CD8-positive, alpha-beta memory T cell (primary cell): ENCODE results near the gene SAMM50. TPM values are rescaled to one million over a fixed set of nuclear protein-coding genes. Genes with fewer than 3 reads are reported as not detected.

Experiments used
- CTCF ChIA-PET: fragments of 350-600 bp; sonication (Branson Sonifier 250); formaldehyde crosslinking; loops from one replicate; lab custom pipeline; 2021; ENCODE audit warnings: antibody characterized with exemption; lab: Charles Lee
- POLR2A ChIA-PET: fragments of 350-600 bp; sonication (Branson Sonifier 250); formaldehyde crosslinking; loops from one replicate; lab custom pipeline; 2021; ENCODE audit warnings: antibody characterized with exemption; lab: Charles Lee
- DNase-seq, 5 donors: peaks; one replicate each; pipeline versions ENCODE4 v3.0.0 to v3.0.0-alpha.2; 2020 to 2022; ENCODE audit warnings: mixed read lengths in 1 of 5
- H3K27ac ChIP-seq: one replicate; pipeline ENCODE4 v1.7.0; 2013; ENCODE audit warnings: low read depth, mild to moderate bottlenecking, low read length, moderate library complexity
- H3K27me3 ChIP-seq: 2 replicates; pipeline ENCODE4 v1.7.0; 2013; ENCODE audit warnings: low read length, mild to moderate bottlenecking; ENCODE audit not compliant: insufficient read depth, poor library complexity, severe bottlenecking
- H3K36me3 ChIP-seq: 2 replicates; pipeline ENCODE4 v1.7.0; 2013; ENCODE audit warnings: mild to moderate bottlenecking, low read length, moderate library complexity; ENCODE audit not compliant: insufficient read depth
- H3K4me1 ChIP-seq: 2 replicates; pipeline ENCODE4 v1.7.0; 2013; ENCODE audit warnings: mild to moderate bottlenecking, low read length, moderate library complexity; ENCODE audit not compliant: insufficient read depth
- H3K4me3 ChIP-seq: 2 replicates; pipeline ENCODE4 v1.7.0; 2013; ENCODE audit warnings: mild to moderate bottlenecking, low read length
- H3K9me3 ChIP-seq: 2 replicates; pipeline ENCODE4 v1.7.0; 2013; ENCODE audit warnings: mild to moderate bottlenecking, low read length
- H3K27ac Mint-ChIP-seq, 8 donors: one replicate each; pipeline ENCODE4 v1.8.0; 2020 to 2021; ENCODE audit warnings: mixed read lengths in 8 of 8, mild to moderate bottlenecking in 6 of 8, inconsistent platforms in 3 of 8, moderate library complexity in 3 of 8
- H3K27me3 Mint-ChIP-seq, 2 donors: one replicate each; pipeline ENCODE4 v1.8.0; 2020 to 2021; ENCODE audit warnings: mixed read lengths in 2 of 2, mild to moderate bottlenecking in 1 of 2, moderate library complexity in 1 of 2
- H3K36me3 Mint-ChIP-seq, 3 donors: one replicate each; pipeline ENCODE4 v1.8.0; 2020 to 2021; ENCODE audit warnings: mixed read lengths in 3 of 3, inconsistent platforms in 1 of 3, mild to moderate bottlenecking in 1 of 3
- H3K4me1 Mint-ChIP-seq, 3 donors: one replicate each; pipeline ENCODE4 v1.8.0; 2020 to 2021; ENCODE audit warnings: mixed read lengths in 3 of 3, inconsistent platforms in 1 of 3, mild to moderate bottlenecking in 1 of 3
- H3K4me3 Mint-ChIP-seq, 7 donors: one replicate each; pipeline ENCODE4 v1.8.0; 2020 to 2021; ENCODE audit warnings: mixed read lengths in 7 of 7, mild to moderate bottlenecking in 6 of 7, moderate library complexity in 4 of 7, inconsistent platforms in 2 of 7
- H3K9me3 Mint-ChIP-seq, 5 donors: one replicate each; pipeline ENCODE4 v1.8.0; 2020 to 2022; ENCODE audit warnings: mixed read lengths in 5 of 5, mild to moderate bottlenecking in 3 of 5, moderate library complexity in 2 of 5, inconsistent platforms in 1 of 5
- polyA plus RNA-seq: library from polyadenylated mRNA; unstranded; fragments of 300-500 nt; fragmentation: Illumina TruSeq; gene quantifications from one replicate; pipeline ENCODE4 v1.2.3, GENCODE V29; 2021
- total RNA-seq, 2 experiments: library from RNA; stranded (reverse); gene quantifications; one replicate each; pipeline ENCODE4 v1.2.3, GENCODE V29; 2021

SAMM50 gene
- total and polyA plus RNA-seq, 3 experiments from 2014 or later: 58.8 to 67.2 (median 61.3) TPM

DNA sequence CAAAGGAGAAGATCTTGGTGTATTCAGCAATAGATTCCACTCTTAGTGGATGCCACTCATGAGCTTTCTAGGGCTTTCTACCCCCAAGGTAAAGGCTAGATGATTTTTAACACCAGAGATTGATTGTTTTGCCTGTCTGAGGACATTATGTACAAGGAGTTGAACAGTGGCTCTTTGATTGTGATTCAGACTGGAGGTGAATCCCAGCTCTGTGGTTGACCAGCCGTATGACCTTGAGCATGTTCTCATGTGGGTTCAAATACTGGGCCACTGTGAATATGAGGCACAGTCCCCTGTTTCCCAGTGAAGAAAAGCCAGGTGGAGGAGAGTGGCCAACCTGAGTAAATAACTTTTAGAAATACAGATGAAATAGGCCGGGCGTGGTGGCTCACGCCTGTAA, 44.9 kb downstream of the SAMM50 start:
- H3K9me3 Mint-ChIP-seq: no peaks in the 10 kb centered on the region
- peak overlapping the region in 1 of 8 donors; percentile 50 for H3K27ac Mint-ChIP-seq
- H3K36me3 ChIP-seq: peaks cover 8% of the 10 kb centered on the region
- H3K36me3 Mint-ChIP-seq: peaks cover 0 to 44% (median 7%) of the 10 kb centered on the region in 3 donors
- peaks cover 16% of the 10 kb centered on the region for H3K4me1 ChIP-seq
- no peak overlapping the region for H3K27ac ChIP-seq
- H3K4me3 ChIP-seq: no peak overlapping the region
- ChIA-PET CTCF (no interaction called here), POLR2A (no interaction called here)
- no peaks in the 10 kb centered on the region for H3K27me3 ChIP-seq
- no peaks in the 10 kb centered on the region for H3K27me3 Mint-ChIP-seq
- H3K4me1 Mint-ChIP-seq: peaks cover 10 to 22% (median 19%) of the 10 kb centered on the region in 3 donors
- H3K9me3 ChIP-seq: no peaks in the 10 kb centered on the region
- no peak for DNase-seq
- H3K4me3 Mint-ChIP-seq: no peak overlapping the region

DNA sequence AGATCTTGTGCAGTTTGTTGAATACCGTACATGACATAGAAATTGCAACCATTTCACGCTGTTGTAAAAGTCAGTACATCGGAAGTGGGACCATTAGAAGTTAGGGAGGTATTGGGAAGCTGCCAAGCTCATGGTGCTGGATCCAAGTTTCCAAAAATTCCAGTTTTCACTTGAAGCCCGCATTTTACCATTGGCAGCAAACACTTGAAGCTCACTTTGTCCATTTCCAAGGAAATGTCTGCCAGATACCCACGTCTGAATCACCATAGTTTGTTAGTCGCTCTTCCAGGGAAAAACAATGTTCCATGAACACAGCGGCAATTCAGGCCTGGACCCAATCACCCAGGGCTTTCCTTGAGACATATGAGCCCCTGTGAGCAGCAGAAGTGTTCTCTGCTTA, 46.3 kb downstream of the SAMM50 start:
- Histone ChIP-seq H3K36me3 (peaks cover 8% of the 10 kb centered on the region), H3K9me3 (no peaks in the 10 kb centered on the region), H3K27ac (no peak overlapping the region), H3K4me1 (peaks cover 4% of the 10 kb centered on the region), H3K4me3 (no peak overlapping the region), H3K27me3 (no peaks in the 10 kb centered on the region)
- CTCF ChIA-PET: interaction anchor here (3.4 kb wide), 1 partner anchor 8 kb away, joined by 16 read pairs; no protein-coding TSS in a partner anchor
- Mint-ChIP-seq H3K9me3 (no peaks in the 10 kb centered on the region), H3K36me3 (peaks cover 7 to 35% (median 9%) of the 10 kb centered on the region in 3 donors), H3K27ac (no peak overlapping the region), H3K4me3 (no peak overlapping the region), H3K4me1 (peaks cover 2 to 11% (median 5%) of the 10 kb centered on the region in 3 donors), H3K27me3 (no peaks in the 10 kb centered on the region)
- POLR2A ChIA-PET: no interaction called here
- no peak for DNase-seq

DNA sequence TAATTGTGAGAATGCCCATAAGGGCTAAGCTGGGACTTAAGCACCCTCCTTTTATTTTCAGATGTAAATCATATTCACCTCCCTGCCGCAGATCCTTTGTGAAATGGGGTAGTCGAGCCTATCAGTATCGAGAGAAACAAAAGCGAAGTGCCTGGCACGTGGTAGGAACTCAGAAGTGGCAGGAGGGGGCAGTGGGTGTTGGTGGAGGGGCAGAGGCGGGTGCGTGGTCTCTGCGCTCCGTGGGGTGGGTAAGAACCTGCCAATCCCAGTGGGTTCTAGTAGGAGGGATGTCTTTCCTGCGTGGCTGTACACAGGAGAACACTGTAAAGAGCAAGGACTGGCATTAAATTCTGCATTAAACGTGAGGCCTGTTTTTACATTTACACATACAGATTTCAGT, 47.1 kb downstream of the SAMM50 start:
- H3K27me3 Mint-ChIP-seq: no peaks in the 10 kb centered on the region
- Histone ChIP-seq H3K27ac (no peak overlapping the region), H3K4me1 (no peaks in the 10 kb centered on the region), H3K4me3 (no peak overlapping the region), H3K27me3 (no peaks in the 10 kb centered on the region), H3K36me3 (peaks cover 8% of the 10 kb centered on the region), H3K9me3 (no peaks in the 10 kb centered on the region)
- H3K9me3 Mint-ChIP-seq: no peaks in the 10 kb centered on the region
- POLR2A ChIA-PET: no interaction called here
- peaks cover 7 to 32% (median 7%) of the 10 kb centered on the region in 3 donors for H3K36me3 Mint-ChIP-seq
- peaks cover 0 to 3% (median 0%) of the 10 kb centered on the region in 3 donors for H3K4me1 Mint-ChIP-seq
- CTCF ChIA-PET: interaction anchor here (3.4 kb wide), 1 partner anchor 9 kb away, joined by 16 read pairs; no protein-coding TSS in a partner anchor
- no peak overlapping the region for H3K27ac Mint-ChIP-seq
- no peak overlapping the region for H3K4me3 Mint-ChIP-seq
- no peak for DNase-seq

DNA sequence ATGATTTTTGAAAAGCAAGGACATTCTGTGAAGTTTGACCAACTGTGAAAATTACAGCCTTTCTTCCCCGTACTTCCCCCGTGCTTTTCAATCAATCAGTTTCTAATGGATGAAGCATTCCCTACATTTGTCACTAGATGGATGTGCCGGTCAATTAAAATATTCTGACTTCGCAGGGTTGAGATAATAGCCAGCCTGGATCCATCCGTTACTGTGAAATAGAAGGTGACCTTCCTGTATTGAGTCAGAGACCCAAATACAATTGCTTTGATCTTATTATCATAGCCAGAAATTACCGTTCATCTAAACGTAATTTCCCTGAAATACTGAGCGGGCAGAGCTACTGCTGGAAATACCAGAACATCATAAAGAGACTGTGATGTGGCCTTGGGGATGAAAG, 47.8 kb downstream of the SAMM50 start:
- no peaks in the 10 kb centered on the region for H3K27me3 ChIP-seq
- Mint-ChIP-seq H3K9me3 (no peaks in the 10 kb centered on the region), H3K4me1 (no peaks in the 10 kb centered on the region), H3K4me3 (no peak overlapping the region), H3K27me3 (no peaks in the 10 kb centered on the region), H3K36me3 (peaks cover 7 to 31% (median 9%) of the 10 kb centered on the region in 3 donors), H3K27ac (peak overlapping the region in 1 of 8 donors; percentile 9)
- CTCF ChIA-PET: interaction anchor here (3.4 kb wide), 1 partner anchor 10 kb away, joined by 16 read pairs; no protein-coding TSS in a partner anchor
- DNase-seq: no peak
- H3K4me1 ChIP-seq: no peaks in the 10 kb centered on the region
- no peak overlapping the region for H3K4me3 ChIP-seq
- POLR2A ChIA-PET: no interaction called here
- no peaks in the 10 kb centered on the region for H3K9me3 ChIP-seq
- peaks cover 8% of the 10 kb centered on the region for H3K36me3 ChIP-seq
- no peak overlapping the region for H3K27ac ChIP-seq

DNA sequence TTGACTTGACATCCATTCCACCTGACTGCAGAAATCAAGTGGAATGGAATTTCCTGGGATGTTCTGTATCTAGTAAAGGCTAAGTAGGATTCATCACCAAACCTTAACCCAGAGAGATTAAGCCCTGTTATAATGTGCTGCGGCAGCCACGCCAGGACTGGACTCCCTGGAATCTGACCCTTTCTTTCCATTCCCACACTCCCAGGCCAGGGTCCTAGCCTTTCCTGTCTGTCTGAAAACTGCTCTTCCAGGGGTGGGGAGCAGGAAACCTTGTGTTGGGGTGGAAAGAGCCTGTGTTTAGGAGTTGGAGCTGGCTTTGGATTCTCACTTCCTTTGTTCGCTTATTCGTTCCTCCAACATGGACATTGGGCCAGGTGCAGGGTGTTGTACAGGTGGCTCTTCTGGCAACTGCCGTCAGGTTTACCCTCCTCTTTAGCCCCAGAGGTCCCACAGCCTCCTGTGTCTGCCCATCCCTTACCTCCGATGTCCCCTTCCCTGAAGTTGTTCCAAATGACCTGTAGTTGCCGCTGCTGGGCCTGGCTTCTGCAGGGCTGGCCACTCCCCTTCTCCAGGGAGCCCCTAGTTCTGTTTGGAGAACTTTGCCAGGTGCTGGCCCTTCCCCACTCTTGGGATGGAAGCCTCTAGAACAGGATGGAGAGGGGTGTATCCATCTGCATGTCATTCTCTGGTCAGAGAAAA, 48.3 kb downstream of the SAMM50 start:
- ChIA-PET POLR2A (no interaction called here), CTCF (interaction anchor here (0.6 to 3.4 kb wide), 2 partner anchors 10 to 598 kb away, joined by 3 to 16 read pairs; no protein-coding TSS in a partner anchor)
- no peaks in the 10 kb centered on the region for H3K4me1 Mint-ChIP-seq
- Histone ChIP-seq H3K4me1 (no peaks in the 10 kb centered on the region), H3K36me3 (peaks cover 5% of the 10 kb centered on the region), H3K27ac (peak overlapping the region; percentile 6), H3K9me3 (no peaks in the 10 kb centered on the region), H3K4me3 (no peak overlapping the region), H3K27me3 (no peaks in the 10 kb centered on the region)
- peaks cover 7 to 25% (median 9%) of the 10 kb centered on the region in 3 donors for H3K36me3 Mint-ChIP-seq
- H3K27ac Mint-ChIP-seq: peak overlapping the region in 2 of 8 donors; percentile 9 to 33
- H3K9me3 Mint-ChIP-seq: no peaks in the 10 kb centered on the region
- no peak overlapping the region for H3K4me3 Mint-ChIP-seq
- H3K27me3 Mint-ChIP-seq: no peaks in the 10 kb centered on the region
- DNase-seq: no peak

DNA sequence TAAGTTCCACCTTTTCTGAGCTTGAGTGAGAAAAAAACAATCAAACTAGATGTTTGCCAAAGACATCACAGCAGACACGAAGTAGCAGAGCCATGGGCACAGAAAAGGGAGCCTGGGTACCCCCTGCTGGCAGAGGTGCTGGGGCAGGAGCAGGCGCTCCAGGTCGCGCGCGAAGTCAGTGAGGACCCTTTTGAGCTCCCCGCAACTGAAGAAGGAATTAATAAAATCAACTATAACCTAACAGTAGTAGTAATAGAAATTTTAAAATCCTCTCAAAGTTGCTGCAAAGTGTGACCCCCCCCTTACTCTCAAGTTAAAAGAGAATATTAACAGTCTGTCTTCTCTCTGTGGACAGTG, 48.8 kb downstream of the SAMM50 start:
- Mint-ChIP-seq H3K4me1 (no peaks in the 10 kb centered on the region), H3K36me3 (peaks cover 7 to 20% (median 9%) of the 10 kb centered on the region in 3 donors), H3K27ac (no peak overlapping the region), H3K4me3 (no peak overlapping the region), H3K9me3 (no peaks in the 10 kb centered on the region), H3K27me3 (no peaks in the 10 kb centered on the region)
- POLR2A ChIA-PET: no interaction called here
- CTCF ChIA-PET: interaction anchor here (0.6 to 3.4 kb wide), 2 partner anchors 11 to 598 kb away, joined by 3 to 16 read pairs; no protein-coding TSS in a partner anchor
- H3K4me1 ChIP-seq: no peaks in the 10 kb centered on the region
- no peaks in the 10 kb centered on the region for H3K9me3 ChIP-seq
- DNase-seq: no peak
- no peak overlapping the region for H3K4me3 ChIP-seq
- peaks cover 2% of the 10 kb centered on the region for H3K36me3 ChIP-seq
- H3K27ac ChIP-seq: peak overlapping the region; percentile 6
- H3K27me3 ChIP-seq: no peaks in the 10 kb centered on the region

DNA sequence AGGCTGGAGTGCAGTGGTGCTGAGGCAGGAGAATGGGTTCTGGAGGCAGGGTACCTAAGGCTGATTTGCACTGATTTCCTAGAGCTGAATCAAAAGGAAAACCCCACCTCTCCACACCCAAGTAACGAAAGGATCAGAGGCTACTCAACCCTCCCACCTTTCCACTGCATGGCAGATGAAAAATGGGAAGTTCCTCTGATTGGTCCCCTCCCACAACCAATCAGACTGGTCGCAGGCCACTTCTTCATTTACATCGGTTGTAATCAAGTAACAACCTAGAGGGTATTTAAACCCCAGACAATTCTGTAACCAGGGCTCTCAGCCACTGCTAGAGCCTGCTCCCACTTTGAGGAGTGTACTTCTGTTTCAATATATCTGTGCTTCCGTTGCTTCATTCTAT, 50.3 kb downstream of the SAMM50 start:
- no peaks in the 10 kb centered on the region for H3K9me3 ChIP-seq
- no peaks in the 10 kb centered on the region for H3K4me1 ChIP-seq
- no peaks in the 10 kb centered on the region for H3K27me3 ChIP-seq
- H3K36me3 ChIP-seq: no peaks in the 10 kb centered on the region
- H3K36me3 Mint-ChIP-seq: peaks cover 7 to 11% (median 9%) of the 10 kb centered on the region in 3 donors
- no peak overlapping the region for H3K27ac Mint-ChIP-seq
- H3K4me3 ChIP-seq: no peak overlapping the region
- POLR2A ChIA-PET: no interaction called here
- H3K27ac ChIP-seq: no peak overlapping the region
- H3K4me1 Mint-ChIP-seq: no peaks in the 10 kb centered on the region
- no peak overlapping the region for H3K4me3 Mint-ChIP-seq
- CTCF ChIA-PET: interaction anchor here (2.2 kb wide), 1 partner anchor 12 kb away, joined by 10 read pairs; no protein-coding TSS in a partner anchor
- H3K9me3 Mint-ChIP-seq: no peaks in the 10 kb centered on the region
- H3K27me3 Mint-ChIP-seq: no peaks in the 10 kb centered on the region
- no peak for DNase-seq

DNA sequence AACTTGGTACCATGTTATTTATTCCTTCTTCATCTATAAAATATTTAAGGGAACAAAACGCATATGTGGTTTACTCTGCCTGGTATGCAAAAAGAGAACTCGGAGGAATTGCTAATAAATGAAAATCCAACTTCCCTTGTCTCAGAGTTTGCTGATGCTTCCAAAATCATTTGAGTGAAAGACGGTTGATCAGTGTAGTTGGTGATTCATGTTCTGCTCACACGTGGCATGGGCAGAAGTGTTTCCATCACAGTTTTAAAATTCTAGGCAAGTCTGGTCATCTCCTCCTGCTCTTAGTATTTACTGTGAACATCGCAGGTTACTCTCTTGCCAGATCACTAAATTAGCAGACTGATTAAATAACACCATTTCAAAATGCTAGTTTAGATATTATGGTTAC, 56.9 kb downstream of the SAMM50 start:
- Mint-ChIP-seq H3K27me3 (no peaks in the 10 kb centered on the region), H3K27ac (no peak overlapping the region), H3K4me3 (no peak overlapping the region), H3K9me3 (no peaks in the 10 kb centered on the region), H3K4me1 (no peaks in the 10 kb centered on the region), H3K36me3 (peaks cover 0 to 3% (median 2%) of the 10 kb centered on the region in 3 donors)
- no peak overlapping the region for H3K27ac ChIP-seq
- no peaks in the 10 kb centered on the region for H3K36me3 ChIP-seq
- no peak for DNase-seq
- no peaks in the 10 kb centered on the region for H3K9me3 ChIP-seq
- POLR2A ChIA-PET: no interaction called here
- CTCF ChIA-PET: interaction anchor here (0.9 kb wide), 1 partner anchor 19 kb away, joined by 3 read pairs; no protein-coding TSS in a partner anchor
- no peak overlapping the region for H3K4me3 ChIP-seq
- H3K4me1 ChIP-seq: no peaks in the 10 kb centered on the region
- no peaks in the 10 kb centered on the region for H3K27me3 ChIP-seq
